NCI-H446 (cell line): ENCODE measurements around the gene METTL3.

Experiments
- DNase-seq, 2 experiments: peaks; one replicate each; lab custom pipeline; 2025; lab: John Stamatoyannopoulos, UW

Gene METTL3

DNA sequence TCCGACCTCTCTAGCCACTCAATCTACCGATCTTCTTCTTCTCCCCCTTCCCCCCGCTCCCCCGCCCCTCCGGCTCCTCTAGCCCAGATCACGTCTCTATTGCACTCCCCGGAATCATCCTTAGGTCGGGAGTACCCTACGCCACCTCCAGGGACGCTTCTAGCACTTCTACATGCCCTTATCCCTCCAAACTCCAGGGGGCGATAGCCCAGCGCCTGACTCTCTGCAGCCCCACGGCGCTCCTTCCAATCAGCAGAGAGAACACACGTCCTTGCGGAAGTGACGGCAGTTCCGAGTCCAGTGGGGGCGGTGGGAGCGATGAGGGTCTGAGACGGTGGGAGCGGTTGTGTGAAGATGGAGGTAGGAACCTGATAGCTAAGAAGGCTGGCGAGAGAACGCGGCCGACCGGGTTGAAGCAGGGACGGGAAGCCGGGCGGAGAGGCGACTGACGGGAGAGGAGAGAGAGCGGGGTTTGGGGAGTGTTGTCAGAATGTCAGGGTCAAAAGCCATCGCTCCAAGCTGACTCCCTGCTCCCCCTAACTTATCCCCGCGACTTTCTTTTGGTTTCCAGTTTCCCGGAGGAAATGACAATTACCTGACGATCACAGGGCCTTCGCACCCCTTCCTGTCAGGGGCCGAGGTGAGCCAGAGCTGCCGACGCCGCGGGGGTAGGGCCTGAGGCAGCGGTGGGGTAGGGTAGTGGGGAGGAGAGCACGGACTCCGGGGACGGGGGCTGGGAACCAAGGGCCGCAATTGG lies 34.0 kb downstream of the METTL3 start, which contains the start of the genes RAB2B and TOX4:
Gene RAB2B, minus strand, starts transcription at position 35 of the 757 bp plus-strand sequence. CDS start 87 bp downstream, outside the sequence.
Gene TOX4, plus strand, starts transcription at position 271 of the 757 bp plus-strand sequence. Its CDS starts 84 bp downstream, at position 355.
- peak; percentile 99 for DNase-seq

DNA sequence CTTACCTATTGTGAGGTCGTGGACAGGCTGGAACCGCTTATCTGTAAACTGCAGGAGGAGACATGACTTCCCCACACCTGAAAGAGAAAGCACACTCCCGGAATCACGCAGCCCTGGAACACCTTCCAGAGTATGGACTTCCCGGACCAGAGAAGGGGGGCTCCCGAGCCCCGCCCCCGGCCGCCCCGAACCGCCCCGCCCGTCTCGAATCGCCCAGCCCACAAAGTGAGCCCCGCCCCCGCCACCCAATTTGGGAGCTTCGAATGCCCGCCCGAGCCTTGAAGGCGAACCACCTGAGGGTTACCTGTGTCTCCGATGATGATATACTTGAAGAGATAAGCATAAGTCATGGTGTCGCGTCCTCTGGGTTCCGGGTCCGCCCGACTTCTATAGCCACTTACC lies 34.6 kb downstream of the METTL3 start:
- peak; percentile 86 to 89 for DNase-seq

DNA sequence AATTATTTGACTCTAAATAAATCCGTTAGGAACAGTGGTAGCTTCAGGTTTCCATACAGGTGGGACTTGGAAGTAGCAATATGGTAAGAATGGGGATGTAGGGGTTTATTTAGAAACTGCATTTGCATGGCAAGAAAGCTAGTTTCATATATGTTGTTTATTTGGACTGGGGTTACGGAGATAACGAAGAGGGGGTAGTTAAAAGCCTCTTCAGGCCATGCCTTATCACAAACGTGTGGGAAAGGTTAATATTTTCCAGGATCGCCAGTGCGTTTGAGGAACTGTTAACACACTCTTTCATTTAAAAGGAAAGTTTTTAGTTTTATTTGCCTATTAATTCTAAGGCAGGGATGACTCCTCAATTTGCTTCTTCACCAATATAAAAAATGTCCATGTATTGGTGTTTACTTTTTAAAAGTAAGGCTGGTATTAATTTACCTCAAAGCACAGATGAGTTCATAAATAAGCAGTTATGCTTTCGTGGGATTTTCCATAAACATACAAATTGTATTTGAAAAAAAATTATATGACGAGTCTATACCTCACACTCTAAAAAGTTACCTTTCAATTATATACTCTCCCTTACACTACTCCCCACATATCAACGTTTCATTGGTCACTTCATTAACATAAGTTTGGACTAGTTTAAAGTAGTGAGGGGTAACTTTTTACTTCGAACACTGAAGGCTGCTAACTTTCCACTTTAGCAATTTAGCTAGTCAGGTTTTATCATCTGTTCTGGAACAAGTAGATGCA lies 35.2 kb downstream of the METTL3 start:
- DNase-seq = no peak

DNA sequence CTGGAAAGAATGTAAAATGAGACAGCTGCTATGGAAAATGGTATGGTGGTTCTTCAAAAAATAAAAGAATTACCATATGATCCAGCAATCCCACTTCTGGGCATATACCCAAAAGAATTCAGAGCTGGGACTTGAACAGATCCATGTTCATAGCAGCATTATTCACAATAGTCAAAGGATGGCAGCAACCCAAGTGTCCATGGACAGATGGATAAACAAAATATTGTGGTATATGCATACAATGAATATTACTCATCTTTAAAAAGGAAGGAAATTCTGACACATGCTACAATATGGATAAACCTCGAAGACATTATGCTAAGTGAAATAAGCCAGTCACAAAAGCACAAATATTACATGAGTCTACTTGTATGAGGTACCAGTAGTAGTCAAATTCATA lies 43.5 kb downstream of the METTL3 start:
- peak in 1 of 2 experiments; percentile 49 for DNase-seq

DNA sequence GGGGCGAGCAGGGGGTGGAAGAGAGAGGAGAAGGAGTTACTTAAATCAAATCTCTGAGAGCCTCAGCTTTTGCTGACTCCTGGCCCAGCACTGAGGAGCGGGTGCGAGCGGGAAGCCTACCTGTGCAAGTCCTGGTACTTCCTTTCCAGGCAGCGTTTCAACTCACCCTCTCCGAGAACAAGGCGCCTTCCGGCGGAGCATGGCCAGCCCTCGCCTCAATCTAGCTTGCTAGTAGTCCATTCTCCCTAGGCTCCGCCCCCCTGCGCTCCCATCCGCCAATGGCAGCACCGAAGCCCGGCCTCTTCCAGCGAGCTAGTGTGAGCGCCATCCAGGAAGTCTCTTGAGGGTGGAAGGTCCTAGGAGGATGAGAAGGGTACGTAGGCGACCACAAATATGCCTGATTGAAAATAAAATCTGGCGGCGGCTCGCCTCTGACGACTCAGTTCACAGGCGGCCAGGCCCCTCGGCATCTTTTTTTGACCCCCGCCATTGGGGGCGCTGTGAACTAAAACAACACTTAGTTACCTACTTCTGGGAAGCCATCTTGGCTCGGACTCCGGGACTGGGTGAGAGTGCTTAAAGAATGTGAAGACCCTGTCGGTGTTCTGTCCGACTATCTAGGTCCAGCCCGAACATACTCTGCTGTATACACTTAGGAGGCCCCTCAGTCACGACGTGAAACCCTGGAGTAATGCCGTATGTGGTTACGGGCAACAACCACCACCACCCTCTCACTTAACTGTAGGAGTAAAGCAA lies 55.0 kb downstream of the METTL3 start, which contains the start of gene CHD8:
Gene CHD8, minus strand, starts transcription at position 212 of the 756 bp plus-strand sequence. CDS start 24,480 bp downstream, outside the sequence.
- DNase-seq = peak; percentile 99 to 100

DNA sequence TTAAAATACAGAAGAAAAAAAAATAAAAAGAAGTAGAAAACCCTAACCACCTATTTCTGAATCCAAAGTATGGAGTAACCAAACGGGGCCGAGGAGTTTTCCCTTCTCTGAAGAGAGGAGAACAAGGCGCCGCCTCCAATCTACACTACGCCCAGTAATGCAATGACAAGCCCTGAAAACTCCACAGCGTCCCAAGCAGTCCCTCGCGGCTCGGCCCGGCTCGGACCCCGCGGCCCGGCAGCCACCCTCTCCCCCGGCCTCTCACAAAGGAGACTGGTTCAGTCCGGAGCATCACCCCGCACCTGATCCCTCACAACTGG lies 55.6 kb downstream of the METTL3 start:
- DNase-seq = peak in 1 of 2 experiments; percentile 54

DNA sequence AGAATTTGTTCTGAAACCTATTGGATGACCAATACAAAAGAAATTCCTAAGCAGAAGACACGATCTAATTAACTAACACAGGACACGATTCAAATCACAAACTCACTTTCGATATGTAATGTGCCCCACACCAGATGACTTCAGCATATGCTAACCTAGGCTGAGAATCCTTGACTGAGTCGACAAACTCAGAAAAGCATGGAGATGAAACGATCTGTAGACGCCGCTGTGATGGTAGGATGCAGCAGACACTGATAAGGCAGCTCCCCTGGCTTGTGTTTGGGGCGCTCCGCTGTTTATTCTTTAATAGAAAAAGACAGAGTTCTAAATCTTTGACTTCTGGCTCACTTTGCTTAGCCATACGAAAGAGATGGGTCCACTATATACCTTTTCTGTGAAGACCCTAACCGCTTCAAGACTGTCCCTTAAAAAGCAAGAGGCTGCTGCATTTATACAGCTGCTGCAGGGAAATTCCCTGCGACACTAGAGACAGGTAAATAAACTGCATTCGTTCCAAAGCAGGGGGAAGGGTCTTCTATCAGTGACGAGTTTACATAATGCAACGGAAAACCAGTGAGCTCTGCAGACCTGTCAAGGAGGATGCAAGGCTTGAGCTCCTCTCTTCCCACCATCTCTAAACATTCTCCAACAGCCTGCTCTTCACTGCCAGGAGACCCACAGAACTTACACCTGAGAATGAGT lies 56.1 kb downstream of the METTL3 start:
- no peak for DNase-seq

DNA sequence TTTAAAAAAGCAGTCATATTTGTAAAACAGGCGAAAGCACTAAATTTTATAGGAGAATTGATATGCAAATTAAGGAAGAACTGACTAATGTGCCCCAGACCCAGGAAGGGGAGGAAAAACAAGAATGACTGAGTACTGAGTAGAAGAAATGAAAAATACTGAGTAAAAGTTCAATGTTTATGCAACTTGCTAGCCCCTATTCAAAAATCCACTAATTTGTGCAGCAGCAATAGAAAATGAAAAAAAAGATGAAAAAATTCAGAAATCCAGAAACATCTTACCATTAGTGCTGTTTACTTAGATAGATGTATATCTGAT lies 61.3 kb downstream of the METTL3 start:
- DNase-seq = no peak
